Mucosa of rectum (tissue), 2 donors: ENCODE data around the gene MOGAT1.
"Not testable (repeated sequence)": the region's sequence is repeated elsewhere in the genome, so short reads cannot be mapped to it uniquely, and the experiment has no call there.

ENCODE experiments used
- H3K27ac ChIP-seq, 2 donors: one replicate each; pipeline ENCODE4 v1.7.0; 2013; ENCODE audit warnings: inconsistent platforms in 2 of 2, low read depth in 2 of 2, low read length in 2 of 2
- H3K27me3 ChIP-seq, 2 donors: one replicate each; pipeline ENCODE4 v1.7.0; 2013; ENCODE audit warnings: low read length in 2 of 2; ENCODE audit not compliant: control insufficient read depth in 2 of 2, insufficient read depth in 2 of 2
- H3K36me3 ChIP-seq, 2 donors: one replicate each; pipeline ENCODE4 v1.7.0; 2013; ENCODE audit warnings: low read length in 2 of 2; ENCODE audit not compliant: control insufficient read depth in 2 of 2, insufficient read depth in 2 of 2
- H3K4me1 ChIP-seq, 2 donors: one replicate each; pipeline ENCODE4 v1.7.0; 2013; ENCODE audit warnings: low read length in 2 of 2, mild to moderate bottlenecking in 1 of 2; ENCODE audit not compliant: control insufficient read depth in 2 of 2, insufficient read depth in 2 of 2
- H3K4me3 ChIP-seq, 2 donors: one replicate each; pipeline ENCODE4 v1.7.0; 2013; ENCODE audit warnings: low read length in 2 of 2
- H3K9ac ChIP-seq, 2 donors: one replicate each; pipeline ENCODE4 v1.7.0; 2013; ENCODE audit warnings: low read length in 2 of 2, low read depth in 1 of 2, mild to moderate bottlenecking in 1 of 2
- H3K9me3 ChIP-seq, 2 donors: one replicate each; pipeline ENCODE4 v1.7.0; 2013; ENCODE audit warnings: low read length in 2 of 2; ENCODE audit not compliant: control insufficient read depth in 2 of 2
- donor health status: healthy.
- donor health status: Normal muscosa, but diverticular disease.

MOGAT1 gene

DNA sequence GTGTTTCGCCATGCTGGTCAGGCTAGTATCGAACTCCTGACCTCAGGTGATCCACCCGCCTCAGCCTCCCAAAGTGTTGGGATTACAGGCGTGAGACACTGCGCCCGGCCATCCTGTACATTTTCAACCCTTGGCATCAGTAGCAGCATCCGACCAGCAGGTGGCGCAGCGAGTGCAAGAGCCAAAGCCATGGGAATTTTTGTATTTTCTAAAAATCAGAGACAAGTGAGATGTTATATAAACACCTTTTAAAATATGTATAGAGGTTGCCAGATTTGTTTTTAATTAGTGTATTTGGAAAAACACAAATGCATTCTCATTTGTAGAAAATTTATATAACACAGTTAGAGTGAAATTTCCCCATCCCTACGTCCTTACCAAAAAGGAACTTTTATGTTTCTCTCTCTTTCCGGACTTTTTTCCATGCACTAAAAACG, 36.8 kb downstream of the MOGAT1 start:
- H3K36me3 ChIP-seq = no peaks in the 10 kb centered on the region
- H3K9me3 ChIP-seq = no peaks in the 10 kb centered on the region
- H3K4me3 ChIP-seq = no peak overlapping the region
- H3K9ac ChIP-seq = no peak overlapping the region
- H3K27ac ChIP-seq = no peak overlapping the region
- H3K27me3 ChIP-seq = no peaks in the 10 kb centered on the region
- peaks cover 0 to 3% of the 10 kb centered on the region in 2 donors for H3K4me1 ChIP-seq

DNA sequence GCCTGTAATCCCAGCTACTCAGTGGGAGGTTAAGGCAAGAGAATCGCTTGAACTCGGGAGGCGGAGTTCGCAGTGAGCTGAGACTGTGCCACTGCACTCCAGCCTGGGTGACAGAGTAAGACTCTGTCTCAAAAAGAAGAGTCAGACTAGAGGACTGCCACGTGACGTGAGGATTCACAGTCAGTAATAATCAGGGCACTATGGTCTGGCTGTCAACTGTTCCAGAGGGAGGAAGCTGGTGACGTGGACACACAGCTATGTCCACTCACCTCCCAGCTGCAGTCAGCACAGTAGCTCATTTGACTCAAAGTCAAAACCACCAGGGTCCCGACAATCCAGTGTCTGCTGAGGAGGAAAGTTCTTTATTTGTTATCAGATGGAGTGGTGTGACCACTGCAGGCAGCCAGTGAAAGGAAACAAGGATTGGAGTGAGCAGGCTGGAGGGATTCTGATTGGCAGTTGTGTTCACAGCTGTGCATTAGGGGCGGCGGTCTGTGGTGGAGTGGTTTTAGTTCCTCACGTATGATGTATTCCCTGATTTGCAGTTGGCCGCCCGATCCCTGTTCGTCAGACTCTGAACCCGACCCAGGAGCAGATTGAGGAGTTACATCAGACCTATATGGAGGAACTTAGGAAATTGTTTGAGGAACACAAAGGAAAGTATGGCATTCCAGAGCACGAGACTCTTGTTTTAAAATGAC, 37.9 kb downstream of the MOGAT1 start:
- Histone ChIP-seq H3K27ac (peak overlapping the region in 1 of 2 donors; percentile 23), H3K36me3 (no peaks in the 10 kb centered on the region), H3K4me3 (peak overlapping the region in 1 of 2 donors; percentile 13), H3K4me1 (peaks cover 0 to 3% of the 10 kb centered on the region in 2 donors), H3K9ac (no peak overlapping the region), H3K27me3 (no peaks in the 10 kb centered on the region), H3K9me3 (no peaks in the 10 kb centered on the region)

DNA sequence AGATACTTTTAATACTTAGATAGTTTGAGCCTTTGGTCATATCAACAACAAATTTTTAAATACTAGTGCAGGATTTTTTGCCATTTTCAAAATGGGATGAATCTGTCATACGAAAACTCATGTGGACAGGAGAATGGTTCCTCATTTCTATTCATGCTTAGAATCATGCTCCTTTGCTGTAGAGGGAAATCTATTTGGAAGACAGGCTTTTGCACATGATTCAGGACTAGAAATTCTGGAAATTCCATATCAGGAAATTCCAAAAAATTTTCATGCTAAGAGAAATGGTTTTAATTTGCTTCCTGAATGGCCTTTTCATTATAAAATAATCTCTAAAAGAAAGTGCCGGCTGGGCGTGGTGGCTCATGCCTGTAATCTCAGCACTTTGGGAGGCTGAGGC, 39.3 kb downstream of the MOGAT1 start:
- Histone ChIP-seq H3K9ac (no peak overlapping the region), H3K36me3 (no peaks in the 10 kb centered on the region), H3K9me3 (no peaks in the 10 kb centered on the region), H3K27ac (no peak overlapping the region), H3K27me3 (no peaks in the 10 kb centered on the region), H3K4me1 (peaks cover 0 to 14% of the 10 kb centered on the region in 2 donors), H3K4me3 (no peak overlapping the region)

- H3K4me1 ChIP-seq = peaks cover 0 to 14% of the 10 kb centered on the region in 2 donors
- no peaks in the 10 kb centered on the region for H3K36me3 ChIP-seq
- no peak overlapping the region for H3K9ac ChIP-seq
- H3K27ac ChIP-seq = no peak overlapping the region
- H3K9me3 ChIP-seq = no peaks in the 10 kb centered on the region
- no peak overlapping the region for H3K4me3 ChIP-seq
- no peaks in the 10 kb centered on the region for H3K27me3 ChIP-seq
Observed at GRCh38 chr2:222711315-222711940, 40.0 kb downstream of the MOGAT1 start.

DNA sequence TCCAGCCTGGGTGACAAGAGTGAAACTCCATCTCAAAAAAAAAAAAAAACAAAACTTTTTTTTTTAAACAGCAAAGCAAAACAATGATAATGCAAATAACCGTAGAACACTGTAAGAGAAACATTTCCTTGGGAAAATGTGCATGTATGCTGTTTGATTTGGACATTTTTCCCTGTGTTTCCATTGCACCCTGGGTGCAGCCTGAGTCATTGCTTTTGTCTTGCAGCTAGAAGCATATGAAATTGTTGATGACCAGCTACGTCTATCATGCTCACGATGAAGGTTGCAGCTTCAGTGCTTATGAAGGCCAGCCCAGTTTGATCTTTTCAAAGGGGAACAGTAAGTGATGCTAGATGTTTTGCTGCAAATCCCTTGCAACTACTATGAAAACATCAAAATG, 41.5 kb downstream of the MOGAT1 start:
- Histone ChIP-seq H3K4me1 (peaks cover 0 to 13% of the 10 kb centered on the region in 2 donors), H3K9me3 (no peaks in the 10 kb centered on the region), H3K9ac (no peak overlapping the region), H3K27ac (no peak overlapping the region), H3K36me3 (no peaks in the 10 kb centered on the region), H3K4me3 (no peak overlapping the region), H3K27me3 (no peaks in the 10 kb centered on the region)

GRCh38 chr2:222714361-222715241, 43.1 kb downstream of the MOGAT1 start:
- no peaks in the 10 kb centered on the region for H3K9me3 ChIP-seq
- H3K9ac ChIP-seq = no peak overlapping the region
- H3K36me3 ChIP-seq = no peaks in the 10 kb centered on the region
- H3K27ac ChIP-seq = no peak overlapping the region
- no peak overlapping the region for H3K4me3 ChIP-seq
- peaks cover 0 to 11% of the 10 kb centered on the region in 2 donors for H3K4me1 ChIP-seq
- no peaks in the 10 kb centered on the region for H3K27me3 ChIP-seq

DNA sequence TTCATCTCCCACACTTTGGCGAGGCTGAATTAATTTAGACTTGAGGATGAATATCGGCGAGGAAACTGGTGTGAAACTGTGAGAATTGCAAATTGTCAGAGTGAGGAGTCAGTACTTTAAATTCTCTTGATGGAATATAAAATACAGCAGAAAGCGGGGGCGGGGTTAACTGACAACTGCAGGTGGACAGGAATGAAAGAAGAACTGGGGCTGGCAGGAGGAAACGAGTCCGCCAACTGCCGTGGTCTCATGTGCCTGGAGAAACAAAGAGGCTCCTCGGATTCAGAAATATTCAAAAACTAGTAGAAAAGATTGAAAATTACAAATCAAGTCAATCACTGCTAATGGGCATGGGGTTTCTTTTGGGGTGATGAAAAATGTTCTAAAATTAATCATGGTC, 44.3 kb downstream of the MOGAT1 start:
- Histone ChIP-seq H3K9ac (no peak overlapping the region), H3K4me3 (no peak overlapping the region), H3K4me1 (peaks cover 0 to 11% of the 10 kb centered on the region in 2 donors), H3K9me3 (no peaks in the 10 kb centered on the region), H3K27ac (no peak overlapping the region), H3K27me3 (no peaks in the 10 kb centered on the region), H3K36me3 (no peaks in the 10 kb centered on the region)

GRCh38 chr2:222719787-222720186, 48.3 kb downstream of the MOGAT1 start:
- H3K4me3 ChIP-seq, H3K27me3 ChIP-seq, H3K36me3 ChIP-seq, H3K9me3 ChIP-seq, H3K9ac ChIP-seq, H3K4me1 ChIP-seq, H3K27ac ChIP-seq: not testable (repeated sequence)

GRCh38 chr2:222721597-222721996, 50.1 kb downstream of the MOGAT1 start:
- not testable (repeated sequence) for H3K4me3 ChIP-seq, H3K36me3 ChIP-seq, H3K9ac ChIP-seq, H3K27me3 ChIP-seq, H3K9me3 ChIP-seq, H3K4me1 ChIP-seq, H3K27ac ChIP-seq

DNA sequence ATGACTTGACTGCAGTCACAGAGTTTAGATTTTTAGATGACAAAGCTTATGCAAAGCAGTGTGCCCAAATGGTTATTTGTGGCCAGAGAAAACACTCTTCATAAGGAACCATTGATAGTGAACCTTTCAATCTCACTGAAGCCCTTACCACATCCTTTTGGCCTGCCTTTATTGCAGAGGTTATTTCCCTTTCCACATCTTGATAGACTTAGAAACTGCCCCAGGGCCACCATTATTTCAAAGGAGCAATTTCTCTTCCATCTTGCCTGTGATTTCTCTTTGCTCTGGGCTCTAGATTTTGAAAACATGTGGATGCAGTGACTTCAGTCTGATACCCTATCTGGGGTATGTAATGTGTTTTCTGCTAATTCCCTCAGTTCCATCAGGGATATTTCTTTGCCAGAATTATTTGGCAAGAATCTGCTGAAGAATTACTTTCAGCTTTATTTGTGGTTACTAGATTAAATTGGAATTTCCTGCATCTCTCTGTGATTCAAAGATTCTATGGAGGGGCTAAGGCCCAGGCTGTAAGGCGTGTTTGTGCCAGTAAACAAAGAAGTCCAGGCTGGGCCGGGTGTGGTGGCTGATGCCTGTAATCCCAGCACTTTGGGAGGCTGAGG, 51.0 kb downstream of the MOGAT1 start:
- no peaks in the 10 kb centered on the region for H3K9me3 ChIP-seq
- H3K4me1 ChIP-seq = no peaks in the 10 kb centered on the region
- no peak overlapping the region for H3K27ac ChIP-seq
- H3K9ac ChIP-seq = no peak overlapping the region
- H3K36me3 ChIP-seq = no peaks in the 10 kb centered on the region
- no peak overlapping the region for H3K4me3 ChIP-seq
- H3K27me3 ChIP-seq = no peaks in the 10 kb centered on the region
